ENCODE data around the gene BRPF3.

BRPF3 gene

GRCh38 chr6:36272234-36272633 is 75.7 kb downstream of the BRPF3 start:
- DNase-seq, result no peak

- no peak for DNase-seq
Observed at GRCh38 chr6:36273067-36273466, 76.5 kb downstream of the BRPF3 start.

DNA sequence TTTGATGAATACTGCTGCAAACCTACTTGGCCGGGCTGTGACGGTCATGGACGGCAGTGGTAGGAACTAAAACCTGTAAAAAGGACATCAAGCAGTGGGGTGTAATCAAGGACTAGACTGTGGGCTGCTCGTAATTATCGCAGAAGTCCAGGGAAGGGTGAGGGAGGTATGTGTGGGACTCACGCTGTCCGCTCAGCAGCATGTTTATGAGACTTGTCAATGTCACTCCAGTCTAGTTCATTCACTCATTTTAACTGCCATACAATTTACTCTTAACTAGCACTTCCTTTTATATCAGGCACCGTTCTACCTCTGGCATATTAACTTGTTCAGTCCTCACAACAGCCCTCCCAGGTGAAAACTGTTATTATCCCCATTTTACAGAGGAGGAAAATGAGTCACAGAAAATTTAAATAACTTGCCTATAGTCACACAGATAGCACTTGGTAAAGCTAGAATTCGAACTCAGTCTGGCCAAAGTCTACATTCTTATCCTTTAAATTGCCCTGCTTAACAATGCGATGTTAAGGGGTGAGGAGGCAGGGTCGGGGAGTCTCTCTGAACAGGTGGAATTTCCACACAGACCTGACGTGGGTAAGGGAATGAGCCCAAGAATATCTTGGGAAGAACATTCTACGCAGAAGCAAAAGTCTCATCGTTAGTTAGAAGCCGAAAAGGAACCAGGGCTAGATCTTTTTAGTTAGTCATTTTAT is 77.4 kb downstream of the BRPF3 start:
- no peak for DNase-seq

- DNase-seq, result no peak
Observed at GRCh38 chr6:36276581-36277536, 80.3 kb downstream of the BRPF3 start.

DNA sequence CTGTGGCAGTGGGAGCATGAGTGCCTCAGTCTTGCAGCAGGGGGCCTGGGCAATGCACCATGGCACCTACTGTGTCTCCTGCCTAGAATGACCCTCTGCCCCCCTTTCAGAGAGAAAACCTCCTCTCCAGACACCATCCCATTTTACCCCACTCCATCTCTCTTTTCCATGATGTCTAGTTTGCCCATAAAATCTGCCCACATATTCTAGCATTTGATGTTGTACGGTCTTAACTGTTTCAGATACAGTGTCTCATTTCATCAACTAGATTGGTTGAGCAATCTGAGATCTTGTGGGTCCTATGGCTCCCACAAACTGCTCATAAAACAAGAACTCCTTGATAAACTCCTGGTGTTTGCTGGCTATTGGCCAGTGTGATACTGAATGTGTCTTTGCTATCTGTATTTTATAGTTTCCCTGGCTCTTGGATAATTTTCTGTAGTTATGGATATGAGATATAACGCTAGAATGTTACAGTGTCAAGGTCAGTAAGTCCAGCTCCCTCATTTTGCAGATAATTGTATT is 81.5 kb downstream of the BRPF3 start:
- no peak for DNase-seq

GRCh38 chr6:36280467-36280866 is 83.9 kb downstream of the BRPF3 start:
- DNase-seq, result no peak

GRCh38 chr6:36280983-36281382 is 84.4 kb downstream of the BRPF3 start:
- no peak for DNase-seq

Data from NCI-H2107 (cell line).